HepG2 (cell line): ENCODE results near the gene YPEL3. TPM values are rescaled to one million over a fixed set of nuclear protein-coding genes. Genes with fewer than 3 reads are reported as not detected.
A peak's percentile ranks its signal among the peaks of the same experiment; 100 is the strongest.

Experiments used
- ARNTL ChIP-seq: sonication (generic); formaldehyde crosslinking; IDR thresholded peaks from 2 replicates; pipeline ENCODE4 v1.4.0; 2020; ENCODE audit warnings: mild to moderate bottlenecking, missing genetic modification reagents
- PAWR ChIP-seq: sonication (generic); formaldehyde crosslinking; IDR thresholded peaks from 2 replicates; pipeline ENCODE4 v1.4.0; 2020; ENCODE audit warnings: missing genetic modification reagents, mild to moderate bottlenecking, borderline replicate concordance
- RARA ChIP-seq: IDR thresholded peaks from 2 replicates; pipeline ENCODE4 v1.6.1; 2016; ENCODE audit warnings: missing genetic modification reagents, missing compliant biosample characterization
- USF2 ChIP-seq, 2 experiments: sonication (generic) in 1 of 2; formaldehyde crosslinking in 1 of 2; IDR thresholded peaks; 2 replicates each; pipeline versions ENCODE4 v1.5.1 to v1.6.1; 2011 to 2020; ENCODE audit warnings: borderline replicate concordance in 1 of 2, low read depth in 1 of 2, low read length in 1 of 2, mild to moderate bottlenecking in 1 of 2, missing genetic modification reagents in 1 of 2, moderate library complexity in 1 of 2
- WIZ ChIP-seq: sonication (generic); formaldehyde crosslinking; IDR thresholded peaks from 2 replicates; pipeline ENCODE4 v1.5.1; 2020; ENCODE audit warnings: mild to moderate bottlenecking, missing genetic modification reagents
- ZBTB2 ChIP-seq: sonication (generic); formaldehyde crosslinking; IDR thresholded peaks from 2 replicates; pipeline ENCODE4 v1.8.0; 2022; ENCODE audit warnings: low read depth, missing genetic modification reagents
- ZFP1 ChIP-seq: IDR thresholded peaks from 2 replicates; pipeline ENCODE4 v1.6.1; 2016
- ZFP36L2 ChIP-seq: sonication (generic); formaldehyde crosslinking; IDR thresholded peaks from 2 replicates; pipeline ENCODE4 v1.4.0; 2020; ENCODE audit warnings: missing genetic modification reagents
- ZKSCAN5 ChIP-seq: sonication (generic); formaldehyde crosslinking; IDR thresholded peaks from 2 replicates; pipeline ENCODE4 v1.5.1; 2020; ENCODE audit warnings: mild to moderate bottlenecking, missing genetic modification reagents
- ZNF142 ChIP-seq: sonication (generic); formaldehyde crosslinking; IDR thresholded peaks from 2 replicates; pipeline ENCODE4 v1.4.0; 2020; ENCODE audit warnings: missing genetic modification reagents
- ZNF24 ChIP-seq: fragments of 450-650 bp; IDR thresholded peaks from 2 replicates; pipeline ENCODE4 v1.6.1; 2017; ENCODE audit warnings: antibody characterized with exemption, mild to moderate bottlenecking
- ZNF263 ChIP-seq: sonication (generic); formaldehyde crosslinking; IDR thresholded peaks from 2 replicates; pipeline ENCODE4 v1.4.0; 2020; ENCODE audit warnings: missing genetic modification reagents
- ZNF629 ChIP-seq: sonication (generic); formaldehyde crosslinking; conservative IDR thresholded peaks from 2 replicates; pipeline ENCODE4 v1.5.0; 2020; ENCODE audit warnings: missing genetic modification reagents
- polyA plus RNA-seq, 8 experiments: library from polyadenylated mRNA; depleted of rRNA in 3 of 8; stranded (reverse) in 7 of 8; unstranded in 1 of 8; fragments of >200 nt; fragmentation: Illumina TruSeq in 4 of 8; extraction: Trizol in 4 of 8; gene quantifications; 2 replicates each; pipeline versions ENCODE4 v1.2.1 to v1.2.3, GENCODE V29; 2011 to 2016; ENCODE audit warnings: low read depth in 4 of 8, missing spikeins in 1 of 8, mixed read lengths in 1 of 8; ENCODE audit not compliant: insufficient read depth in 1 of 8
- total RNA-seq, 5 experiments: library from RNA; depleted of rRNA; stranded (reverse); fragments of >200 nt; fragmentation: Illumina TruSeq; extraction: Trizol; gene quantifications; 2 replicates each; pipeline ENCODE4 v1.2.3, GENCODE V29; 2016; ENCODE audit warnings: low read depth in 1 of 5
- TF ChIP-seq, protein P1 (sequence below): sonication (generic); formaldehyde crosslinking; IDR thresholded peaks from 2 replicates; pipeline ENCODE4 v1.5.1; 2020; ENCODE audit warnings: missing genetic modification reagents, mild to moderate bottlenecking, borderline replicate concordance

YPEL3 gene
- total and polyA plus RNA-seq, 2 of the 13 experiments (the other 11 are each of a cell fraction or from before 2014, with no cell fraction given), result 5.4 to 47.0 TPM

DNA sequence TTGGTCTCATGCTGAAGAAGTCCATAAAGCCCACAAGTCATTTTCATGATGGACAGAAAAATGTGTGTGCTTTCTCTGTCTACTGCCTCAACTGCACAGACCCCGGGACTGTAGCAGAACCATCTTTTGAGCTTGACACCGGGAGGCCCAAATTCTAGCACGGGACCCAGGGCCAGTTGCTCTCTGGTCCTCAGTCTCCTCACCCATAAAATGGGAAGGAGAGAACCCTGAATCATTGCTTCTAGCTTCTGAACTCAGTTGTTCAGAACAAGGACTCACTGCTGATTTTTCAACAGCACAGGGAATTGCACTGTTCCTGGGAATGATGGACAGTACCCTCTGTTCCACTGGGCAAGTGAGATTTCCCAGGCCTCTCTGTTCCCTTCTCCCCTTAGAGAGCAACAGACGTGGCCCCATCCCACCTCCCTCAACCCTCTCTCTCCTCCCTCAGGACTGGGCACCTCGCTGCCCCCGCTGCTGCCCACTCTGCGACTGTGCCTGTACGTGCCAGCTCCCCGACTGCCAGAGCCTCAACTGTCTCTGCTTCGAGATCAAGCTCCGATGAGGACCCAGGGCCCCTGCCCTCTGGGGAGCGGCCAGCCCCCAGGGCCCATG, 32.6 kb downstream of the YPEL3 start (continued):
- TF ChIP-seq ZNF142 (no peak), RARA (CRISPR knock-in tag) (0 out of 2 replicates have a peak, but pooled peaks have one; percentile 3), WIZ (no peak), PAWR (no peak), ARNTL (CRISPR knock-in tag) (no peak), ZKSCAN5 (CRISPR knock-in tag) (no peak), ZNF263 (CRISPR knock-in tag) (no peak), ZFP36L2 (CRISPR knock-in tag) (no peak), USF2 (IDR thresholded peaks at IDR 0.05; ENCODE audit: low read depth, low read length) (no peak), USF2 (CRISPR knock-in tag; IDR thresholded peaks at IDR 0.05; ENCODE audit: borderline replicate concordance) (no peak), ZFP1 (CRISPR knock-in tag) (no peak), ZBTB2 (CRISPR knock-in tag) (no peak), ZNF24 (peak; percentile 85; the same call in 1 of the 2 replicates), ZNF629 (peak; percentile 96)
- TF ChIP-seq, protein P1, sequence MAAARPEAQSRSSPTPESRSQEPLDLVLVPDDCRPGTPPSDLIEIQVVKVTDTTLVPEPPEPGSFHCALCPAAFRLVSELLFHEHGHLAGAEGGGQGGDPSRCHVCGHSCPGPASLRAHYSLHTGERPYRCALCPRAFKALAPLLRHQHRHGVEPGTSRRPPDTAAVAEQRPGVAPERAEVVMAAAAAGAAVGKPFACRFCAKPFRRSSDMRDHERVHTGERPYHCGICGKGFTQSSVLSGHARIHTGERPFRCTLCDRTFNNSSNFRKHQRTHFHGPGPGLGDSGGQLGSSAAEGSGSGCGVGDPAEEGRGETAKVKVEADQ (CRISPR knock-in tag), result no peak
